TTC549 (cell line): Measurements from ENCODE around the gene DIPK1B.

Experiments used
- FAIRE-seq: peaks from 2 replicates; lab custom pipeline; 2012; peaks lifted over from hg19 to GRCh38; lab: Jason Lieb, UNC

DIPK1B gene

DNA sequence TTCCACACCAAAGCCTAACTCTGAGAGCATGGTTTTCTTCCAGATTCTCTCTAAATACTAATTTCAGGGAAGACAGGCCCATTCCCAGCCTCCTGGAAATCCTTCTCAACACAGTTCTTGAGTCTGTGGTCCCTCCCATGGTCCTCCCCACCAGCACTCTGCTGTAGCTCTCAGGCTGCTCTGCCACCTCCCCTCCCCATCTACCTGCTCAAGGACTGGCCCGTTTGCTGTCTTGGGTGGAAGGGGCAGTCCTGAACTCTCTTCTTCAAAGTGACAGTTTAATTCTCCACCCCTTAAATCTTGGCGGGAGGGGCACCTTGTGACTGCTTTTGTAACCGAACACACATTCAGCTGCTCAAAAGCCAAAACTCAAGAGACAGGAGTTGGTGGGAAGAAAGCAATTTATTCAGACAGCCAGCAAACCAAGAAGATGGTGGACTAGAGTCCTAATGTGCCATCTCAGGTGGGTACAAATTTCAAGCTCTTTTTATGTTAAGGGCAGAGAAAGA, 59.6 kb downstream of the DIPK1B start:
- FAIRE-seq, result no peak

DNA sequence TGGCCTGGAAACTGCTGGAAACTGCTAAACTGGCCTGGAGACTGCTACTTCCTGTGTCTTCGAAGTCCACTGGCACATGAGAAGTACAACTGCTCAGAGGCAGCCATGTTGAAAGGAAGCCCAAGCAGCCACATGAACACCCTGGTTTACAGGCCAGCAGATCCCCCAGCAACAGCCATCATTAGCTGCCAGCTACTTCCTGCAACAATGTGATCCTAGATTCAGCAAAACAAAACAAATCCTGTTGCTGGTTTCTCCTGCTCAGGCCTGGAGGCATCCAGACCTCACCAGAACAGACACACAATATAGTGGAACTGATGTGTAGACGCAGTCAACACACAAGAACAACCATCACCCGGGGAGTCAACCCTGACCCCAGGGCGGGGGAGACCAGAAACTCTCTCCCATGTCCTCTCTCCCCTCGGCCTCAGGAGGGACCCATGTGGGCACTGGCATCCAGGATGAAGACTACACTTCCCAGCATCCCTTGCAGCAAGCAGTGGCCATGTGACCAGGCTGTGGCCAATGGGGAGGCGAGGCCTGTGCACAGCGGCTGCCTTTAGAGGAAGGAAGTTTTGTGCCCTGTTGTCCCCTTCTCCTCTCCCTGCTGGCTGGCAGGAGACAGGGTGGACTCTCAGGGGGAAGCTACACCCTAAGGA, 61.1 kb downstream of the DIPK1B start:
- no peak for FAIRE-seq
